ENCODE measurements around the gene NYNRIN.
A peak's percentile ranks its signal among the peaks of the same experiment; 100 is the strongest.
"Not testable (repeated sequence)": the region's sequence is repeated elsewhere in the genome, so short reads cannot be mapped to it uniquely, and the experiment has no call there.

The NYNRIN gene

DNA sequence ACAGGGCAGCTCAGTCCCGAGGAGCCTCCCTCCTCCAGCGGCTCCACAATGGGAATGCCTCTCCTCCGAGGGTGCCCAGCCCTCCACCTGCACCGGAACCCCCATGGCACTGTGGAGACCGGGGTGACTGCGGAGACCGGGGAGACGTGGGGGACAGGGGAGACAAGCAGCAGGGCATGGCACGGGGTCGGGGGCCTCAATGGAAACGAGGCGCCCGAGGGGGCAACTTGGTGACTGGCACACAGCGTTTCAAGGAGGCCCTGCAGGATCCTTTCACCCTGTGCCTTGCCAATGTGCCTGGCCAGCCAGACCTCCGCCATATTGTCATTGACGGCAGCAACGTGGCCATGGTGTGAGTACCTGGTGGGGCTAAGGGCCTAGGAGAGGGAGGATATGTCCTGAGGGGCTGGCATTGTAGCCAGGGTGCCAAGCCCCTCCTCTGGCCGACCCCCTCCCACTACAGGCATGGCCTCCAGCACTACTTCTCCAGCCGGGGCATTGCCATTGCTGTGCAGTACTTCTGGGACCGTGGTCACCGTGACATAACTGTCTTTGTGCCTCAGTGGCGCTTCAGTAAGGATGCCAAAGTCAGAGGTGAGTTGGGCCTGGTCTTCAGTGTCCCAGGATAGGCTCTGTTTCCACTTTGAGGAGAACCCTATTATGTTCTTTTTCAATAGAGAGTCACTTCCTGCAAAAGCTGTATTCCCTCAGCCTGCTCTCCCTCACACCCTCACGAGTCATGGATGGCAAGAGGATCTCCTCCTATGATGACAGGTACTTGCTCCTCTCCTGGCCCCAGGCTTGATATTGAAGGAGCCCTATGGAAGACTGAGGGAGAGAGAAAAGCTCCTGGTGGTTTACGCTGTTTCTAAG, 33.7 kb downstream of the NYNRIN start:
- no peak for DNase-seq

- no peak for DNase-seq
These were observed 35.2 kb downstream of the NYNRIN start for GRCh38 chr14:24434036-24434435.

DNA sequence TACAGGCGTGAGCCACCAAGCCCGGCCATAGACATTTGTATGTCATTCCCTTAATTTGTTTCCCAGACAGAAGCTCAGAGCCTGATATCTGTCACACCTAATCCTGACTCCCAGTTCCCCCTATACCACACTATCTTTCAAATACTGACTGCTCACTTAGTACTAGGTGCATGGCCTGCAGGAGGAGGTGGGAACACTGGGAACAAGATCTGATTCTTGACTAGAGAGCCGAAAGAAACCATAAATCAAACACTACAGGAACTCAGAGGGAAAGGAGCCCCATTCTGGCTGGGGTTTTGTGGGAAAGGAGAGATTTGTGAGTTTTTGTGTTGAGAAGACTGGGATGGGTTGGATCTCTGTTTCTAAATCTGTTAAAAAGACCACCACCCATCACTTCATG, 35.9 kb downstream of the NYNRIN start:
- DNase-seq, result no peak

- DNase-seq, result no peak
These were observed 36.5 kb downstream of the NYNRIN start for GRCh38 chr14:24435192-24435810.

GRCh38 chr14:24435998-24436354, 37.2 kb downstream of the NYNRIN start:
- no peak for DNase-seq

GRCh38 chr14:24436355-24437019, 37.7 kb downstream of the NYNRIN start:
- DNase-seq, result peak; percentile 46

GRCh38 chr14:24437020-24437735, 38.4 kb downstream of the NYNRIN start:
- DNase-seq, result no peak

DNA sequence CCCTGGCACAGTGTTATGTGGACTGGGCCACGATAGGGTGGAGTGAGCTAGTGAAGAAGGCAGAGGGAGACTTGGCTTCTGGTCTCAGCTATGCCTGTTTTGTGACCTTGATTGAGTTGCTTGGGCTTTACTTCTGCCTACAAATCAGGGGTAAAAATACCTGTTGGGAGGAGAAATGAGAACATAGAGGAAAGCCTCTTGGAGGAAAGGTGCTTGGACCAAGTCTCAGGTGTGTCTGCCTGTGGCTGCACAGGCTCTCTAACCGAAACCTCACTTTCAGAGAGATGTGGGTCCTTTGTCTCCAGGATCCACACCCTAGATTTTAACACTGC, 38.9 kb downstream of the NYNRIN start:
- DNase-seq, result no peak

GRCh38 chr14:24438223-24439097, 39.7 kb downstream of the NYNRIN start:
- no peak for DNase-seq

DNA sequence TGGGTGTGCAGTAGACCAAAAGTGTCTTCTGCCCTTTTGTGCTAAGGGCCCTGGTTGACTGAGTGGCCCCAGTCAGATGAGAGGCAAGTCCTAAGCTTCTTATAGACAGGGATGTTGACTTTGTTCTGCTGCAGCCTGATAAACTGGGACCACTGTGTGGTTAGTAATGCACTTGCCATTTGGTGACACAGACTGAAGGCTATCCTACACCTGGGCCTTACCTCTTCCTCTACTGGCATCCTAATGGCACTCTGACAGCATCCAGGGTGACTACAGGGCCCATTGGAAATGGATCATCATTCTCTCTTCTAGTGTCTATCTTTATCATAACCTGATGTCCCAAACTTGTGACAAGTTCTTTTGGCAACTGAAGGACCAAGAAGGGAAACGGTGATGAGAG, 40.5 kb downstream of the NYNRIN start:
- no peak for DNase-seq

DNA sequence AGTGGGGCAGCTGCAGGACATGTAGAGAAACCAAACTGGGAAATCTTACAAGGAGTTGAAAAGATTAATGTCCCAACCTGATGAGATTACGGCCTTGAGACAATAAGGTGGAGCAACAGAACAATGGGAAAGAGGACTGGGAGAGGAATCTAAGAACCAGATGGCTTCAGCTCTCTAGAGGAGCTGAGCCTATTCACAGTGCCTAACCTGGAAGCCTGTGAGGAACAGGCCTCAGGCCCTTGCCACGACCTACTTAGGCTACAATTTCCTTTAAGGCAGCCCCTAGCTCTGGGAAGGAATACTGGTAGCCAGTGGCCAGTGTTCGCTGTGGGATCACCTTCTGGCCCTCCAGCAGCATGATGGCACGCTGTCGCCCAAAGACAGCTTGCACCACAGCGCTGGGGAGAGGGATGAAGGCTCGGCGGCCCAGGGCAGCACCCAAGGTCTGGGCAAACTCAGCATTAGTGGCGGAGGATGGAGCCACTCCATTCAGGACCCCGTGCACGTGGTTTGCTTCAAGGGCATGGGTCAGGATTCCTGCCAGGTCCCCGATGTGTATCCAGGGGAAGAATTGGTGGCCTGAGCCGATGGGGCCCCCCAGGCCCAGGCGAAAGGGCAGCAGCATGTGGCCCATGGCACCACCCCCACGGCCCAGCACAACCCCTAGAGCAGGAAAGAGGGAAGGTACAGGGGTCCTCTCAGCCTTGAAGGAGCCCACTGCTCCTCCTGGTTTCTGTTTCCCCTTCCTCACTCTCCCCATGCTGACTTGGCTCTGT, 41.2 kb downstream of the NYNRIN start:
- DNase-seq, result no peak

DNA sequence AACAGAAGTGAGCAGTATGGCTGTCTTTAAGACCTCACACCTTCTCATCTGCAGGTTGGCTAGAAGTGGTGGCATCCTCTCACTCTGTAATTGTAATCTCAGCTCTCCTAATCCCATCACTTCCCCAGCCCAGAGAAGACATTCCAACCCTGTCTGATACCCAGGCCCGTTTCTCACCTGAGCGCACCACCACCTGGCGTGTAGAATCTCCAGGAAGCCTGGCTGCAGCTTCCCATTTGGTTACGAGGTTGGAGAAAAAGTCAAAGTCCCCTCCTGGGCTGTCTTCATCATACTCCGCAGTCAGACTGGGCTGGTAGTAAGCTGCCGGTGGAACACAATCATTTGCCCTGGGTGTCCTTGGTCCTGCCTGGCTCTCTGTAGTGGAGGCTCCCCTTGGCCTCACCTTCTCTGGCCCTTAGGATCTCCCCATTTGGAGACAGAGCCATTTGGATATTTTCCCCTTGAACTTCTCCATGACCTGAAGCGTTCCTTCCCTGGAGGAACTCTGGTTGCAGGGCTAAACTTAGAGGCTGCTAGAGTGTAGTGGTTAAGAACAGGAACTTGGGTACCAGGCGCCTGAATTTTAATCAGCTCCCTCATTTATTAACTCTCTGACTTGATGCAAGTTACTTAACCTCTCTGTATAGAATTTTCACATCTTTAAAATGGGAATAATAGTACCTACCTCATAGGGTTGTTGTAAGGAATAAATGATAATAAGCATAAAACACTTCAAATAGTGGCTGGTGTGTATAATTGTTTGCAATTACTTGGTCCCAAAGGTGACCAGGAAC, 42.0 kb downstream of the NYNRIN start:
- DNase-seq, result no peak

- DNase-seq, result no peak
These were observed 42.7 kb downstream of the NYNRIN start for GRCh38 chr14:24441485-24441884.

- no peak for DNase-seq
These were observed 43.1 kb downstream of the NYNRIN start for GRCh38 chr14:24441904-24442239.

GRCh38 chr14:24442240-24443052, 43.6 kb downstream of the NYNRIN start, which contains the start of gene SDR39U1:
Gene SDR39U1, minus strand, starts transcription at chr14:24442776. Its CDS starts 7 bp downstream, at chr14:24442769.
- DNase-seq, result peak; percentile 97

GRCh38 chr14:24443053-24443665, 44.4 kb downstream of the NYNRIN start:
- DNase-seq, result no peak

DNA sequence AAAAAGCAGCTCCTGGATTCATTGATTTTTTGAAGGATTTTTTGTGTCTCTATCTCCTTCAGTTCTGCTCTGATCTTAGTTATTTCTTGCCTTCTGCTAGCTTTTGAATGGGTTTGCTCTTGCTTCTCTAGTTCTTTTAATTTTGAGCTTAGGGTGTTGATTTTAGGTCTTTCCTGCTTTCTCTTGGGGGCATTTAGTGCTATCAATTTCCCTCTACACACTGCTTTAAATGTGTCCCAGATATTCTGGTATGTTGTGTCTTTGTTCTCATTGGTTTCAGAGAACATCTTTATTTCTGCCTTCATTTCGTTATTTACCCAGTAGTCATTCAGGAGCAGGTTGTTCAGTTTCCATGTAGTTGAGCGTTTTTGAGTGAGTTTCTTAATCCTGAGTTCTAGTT, 52.0 kb downstream of the NYNRIN start:
- not testable (repeated sequence) for DNase-seq

DNA sequence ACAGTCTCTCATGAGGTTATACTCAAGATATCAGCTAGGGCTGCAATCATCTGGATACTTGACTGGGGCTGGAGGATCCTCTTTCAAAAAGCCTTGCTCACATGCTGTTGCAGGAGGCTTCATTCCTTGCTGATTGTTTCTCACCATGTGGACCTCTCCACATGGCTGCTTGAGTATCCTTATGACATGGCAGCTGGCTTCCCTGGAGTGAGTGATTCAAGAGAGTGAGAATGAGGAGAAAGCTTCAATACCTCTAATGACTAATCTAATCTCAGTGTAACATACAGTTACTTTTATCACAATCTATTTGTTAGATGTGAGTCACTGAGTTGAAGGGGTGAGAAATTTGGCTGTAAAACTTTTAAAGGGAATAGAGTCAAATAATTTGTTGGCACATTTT, 58.2 kb downstream of the NYNRIN start:
- DNase-seq, result no peak

GRCh38 chr14:24458736-24459135, 59.9 kb downstream of the NYNRIN start:
- no peak for DNase-seq

Data from NCI-H2029 treated with DMSO at 0.1 percent for 48 hours (cell line).